Activated CD4-positive, alpha-beta T cell treated with anti-CD3 and anti-CD28 coated beads, Interleukin-2, Interleukin-6, amounts not matched to agents 100 ng/mL and 50 ng/mL, durations not matched to agents 16 hours and 8 hours (primary cell): ENCODE data around the gene TOX2.
"Not testable (repeated sequence)": the region's sequence is repeated elsewhere in the genome, so short reads cannot be mapped to it uniquely, and the experiment has no call there.

Source experiments
- DNase-seq: peaks from one replicate; pipeline ENCODE4 v3.0.0-alpha.2; 2020

The TOX2 gene

GRCh38 chr20:44035924-44036323, 121.3 kb downstream of the TOX2 start:
- no peak for DNase-seq

GRCh38 chr20:44036441-44036840, 121.8 kb downstream of the TOX2 start:
- DNase-seq: no peak

DNA sequence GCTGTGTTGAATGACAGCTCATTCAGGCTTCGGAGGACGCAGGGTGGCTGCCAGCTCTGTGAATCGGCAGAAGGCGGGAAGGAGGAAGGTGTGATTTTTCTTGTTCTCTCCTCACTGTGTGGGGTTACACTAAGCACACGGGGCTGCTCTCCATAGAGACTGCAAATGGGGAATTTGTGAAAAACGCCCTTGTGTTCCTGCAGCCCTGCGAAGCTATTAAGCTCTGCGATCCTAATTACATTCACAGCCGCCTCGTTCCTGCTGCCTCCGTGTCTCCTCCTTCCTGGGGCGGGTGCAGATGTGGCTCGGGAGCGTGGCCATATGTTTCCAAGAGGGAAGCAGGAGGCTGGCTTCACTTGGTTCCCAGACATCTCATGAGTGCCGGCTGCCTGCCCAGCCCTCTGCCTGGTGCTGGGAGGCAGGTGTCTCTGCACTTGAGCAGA, 124.0 kb downstream of the TOX2 start:
- DNase-seq: no peak

DNA sequence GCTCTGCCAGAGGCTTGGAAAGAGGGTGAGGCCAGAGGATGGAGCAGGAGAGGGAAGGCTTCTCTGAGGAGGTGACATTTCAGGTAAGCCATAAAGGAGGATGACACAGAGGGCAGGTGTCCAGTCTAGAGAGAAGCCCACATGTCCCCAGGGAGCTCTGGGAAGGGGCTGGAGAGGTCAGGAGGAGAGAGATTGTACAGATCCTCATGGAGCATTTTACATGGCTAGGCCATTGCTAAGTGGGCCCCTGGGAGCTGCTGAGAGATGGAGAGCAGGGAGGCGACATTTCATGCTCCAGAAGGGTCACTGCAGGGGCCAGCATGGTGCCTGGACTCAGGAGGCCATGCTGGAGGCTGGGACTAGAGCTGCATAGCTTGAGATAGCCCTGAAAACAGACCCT, 124.5 kb downstream of the TOX2 start:
- DNase-seq: no peak

- no peak for DNase-seq
Measured at GRCh38 chr20:44039741-44040140, 125.1 kb downstream of the TOX2 start.

DNA sequence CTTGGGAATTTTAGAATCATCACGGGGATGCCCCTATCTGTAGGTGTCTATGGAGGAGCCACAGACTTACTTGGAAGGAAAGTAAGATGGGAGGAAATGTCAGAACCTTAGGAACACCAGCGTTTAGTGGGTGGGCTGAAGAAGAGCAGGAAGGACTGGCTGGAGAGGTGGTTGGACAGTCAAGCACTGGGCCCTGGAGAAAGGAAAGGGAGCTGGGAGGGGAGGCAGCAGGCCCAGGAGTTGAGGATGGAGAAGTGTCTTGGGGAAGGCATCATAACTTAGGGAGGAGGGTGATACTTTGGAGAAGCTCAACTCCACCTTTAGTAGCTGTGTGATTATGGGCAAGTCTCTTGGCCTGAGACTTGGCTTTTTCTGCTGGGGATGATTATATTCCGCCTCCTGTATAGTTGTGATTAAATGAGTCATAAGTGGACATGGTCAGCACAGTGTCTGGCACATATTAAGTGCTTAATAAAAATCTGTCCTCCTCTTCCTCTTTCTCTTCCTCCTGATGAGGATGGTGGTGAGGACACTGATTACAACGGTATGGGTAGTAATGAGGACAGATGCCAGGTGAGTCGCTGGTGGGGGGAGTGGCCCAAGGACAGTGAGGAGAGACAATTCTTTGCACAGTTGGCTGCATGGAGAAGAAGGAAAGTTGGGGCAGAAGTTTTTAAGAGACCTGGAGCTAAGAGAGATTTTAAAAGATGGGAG, 125.7 kb downstream of the TOX2 start:
- no peak for DNase-seq

DNA sequence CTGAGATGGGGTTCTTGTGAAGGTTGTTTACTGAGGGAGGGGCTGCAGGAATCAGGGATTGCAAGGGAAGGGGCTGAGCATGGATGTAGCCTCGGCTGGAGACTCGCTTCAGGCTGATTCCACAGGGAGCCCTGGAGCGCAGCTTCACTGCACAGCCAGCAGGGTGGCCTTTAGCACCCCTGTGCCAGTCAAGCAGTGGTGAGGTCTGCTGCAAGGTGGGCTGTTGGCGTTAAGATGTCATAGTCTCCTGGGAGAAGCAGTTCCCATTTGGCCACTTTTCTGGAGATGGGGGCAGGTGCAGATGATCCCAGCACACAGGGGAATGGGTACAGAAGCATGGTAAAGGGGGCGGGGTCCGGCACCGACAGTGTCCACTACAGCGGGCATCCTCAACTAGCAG, 126.3 kb downstream of the TOX2 start:
- DNase-seq: no peak

DNA sequence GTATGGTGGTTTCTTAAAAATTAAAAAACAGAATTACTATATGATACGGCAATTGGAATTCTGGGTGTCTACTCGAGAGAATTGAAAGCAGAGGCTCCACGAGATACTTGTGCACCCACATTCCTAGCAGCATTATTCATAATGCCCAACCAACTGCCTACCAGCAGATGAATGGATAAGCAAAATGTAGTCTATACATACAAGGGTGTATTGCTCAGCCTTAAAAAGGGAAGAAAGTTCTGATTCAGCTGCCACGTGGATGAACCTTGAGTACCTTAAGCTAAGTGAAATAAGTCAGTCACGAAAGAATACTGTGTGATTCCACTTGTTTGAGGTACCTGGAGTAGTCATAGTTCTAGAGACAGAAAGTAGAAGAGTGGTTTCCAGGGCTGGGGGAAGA, 130.1 kb downstream of the TOX2 start:
- DNase-seq: not testable (repeated sequence)

DNA sequence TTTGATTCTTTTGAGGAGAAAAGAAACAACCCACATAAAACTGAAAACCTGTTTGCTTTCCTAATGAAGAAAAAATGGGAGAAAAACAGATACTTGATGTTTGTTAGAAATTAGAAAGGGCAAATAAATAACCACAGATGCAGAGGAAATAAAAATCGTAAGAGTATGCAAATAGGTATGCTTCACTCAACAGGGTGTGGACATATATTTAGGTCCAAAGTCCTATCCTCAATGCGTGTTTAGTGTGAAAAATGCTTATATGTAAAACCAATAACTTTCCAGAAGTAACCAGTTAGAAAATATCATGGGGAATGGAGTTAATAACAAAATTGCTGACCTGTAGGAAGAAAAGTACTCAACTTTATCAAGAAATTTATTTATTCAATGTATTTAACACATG, 135.7 kb downstream of the TOX2 start:
- DNase-seq: no peak

- no peak for DNase-seq
Measured at GRCh38 chr20:44050925-44051660, 136.4 kb downstream of the TOX2 start.

DNA sequence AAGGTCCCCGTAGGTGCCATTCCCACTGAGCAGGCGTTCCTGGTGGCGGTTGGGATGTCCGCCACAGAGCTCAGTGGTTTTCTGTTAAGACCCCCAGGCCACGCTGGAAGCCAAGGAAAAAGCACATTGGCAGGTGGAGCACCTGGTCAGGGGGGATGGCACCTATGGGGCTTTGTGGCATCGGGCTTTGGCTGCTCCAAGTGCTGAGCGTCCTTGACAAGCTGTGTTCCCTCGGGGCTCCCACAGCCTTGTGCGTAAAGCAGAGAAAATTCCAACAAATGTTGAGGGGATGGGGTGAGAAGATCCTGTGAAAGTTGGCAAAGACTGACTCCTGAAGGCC, 137.0 kb downstream of the TOX2 start:
- DNase-seq: no peak

- DNase-seq: no peak
Measured at GRCh38 chr20:44052166-44052565, 137.5 kb downstream of the TOX2 start.

DNA sequence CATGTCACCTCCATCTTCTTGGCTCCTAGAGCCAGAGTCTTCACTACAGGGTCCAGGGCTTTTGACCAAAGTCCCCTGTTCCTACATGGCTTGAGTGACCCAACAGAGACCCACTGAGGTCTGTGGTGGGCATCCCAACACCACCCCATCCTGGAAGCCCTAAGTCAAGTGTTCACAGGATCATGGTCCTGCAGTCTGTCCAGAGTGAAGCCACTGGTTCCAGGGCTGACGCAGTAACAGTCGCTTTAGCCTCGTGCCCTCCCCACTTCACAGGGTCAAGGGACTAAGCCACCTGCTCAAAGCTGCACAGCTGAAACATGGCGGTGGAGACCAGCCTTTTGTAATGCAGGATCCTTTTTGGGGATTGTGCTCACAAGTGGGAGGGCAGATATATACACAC, 138.4 kb downstream of the TOX2 start:
- no peak for DNase-seq

DNA sequence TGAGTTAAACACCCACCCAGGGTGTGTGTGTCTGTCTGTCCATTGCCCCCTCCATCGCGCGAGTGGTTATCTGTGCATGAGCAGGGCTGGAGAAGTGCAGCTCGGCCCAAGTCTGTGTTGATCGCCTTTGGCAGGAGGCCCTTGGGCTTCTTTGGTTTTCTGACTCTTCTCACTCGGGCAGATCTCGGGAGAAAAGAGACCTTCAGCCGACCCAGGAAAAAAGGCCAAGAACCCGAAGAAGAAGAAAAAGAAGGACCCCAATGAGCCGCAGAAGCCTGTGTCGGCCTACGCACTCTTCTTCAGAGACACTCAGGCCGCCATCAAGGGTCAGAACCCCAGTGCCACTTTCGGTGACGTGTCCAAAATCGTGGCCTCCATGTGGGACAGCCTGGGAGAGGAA, 139.5 kb downstream of the TOX2 start:
- DNase-seq: no peak

GRCh38 chr20:44054849-44055248, 140.2 kb downstream of the TOX2 start:
- no peak for DNase-seq

GRCh38 chr20:44056010-44056698, 141.5 kb downstream of the TOX2 start:
- peak; percentile 35 for DNase-seq

- DNase-seq: no peak
Measured at GRCh38 chr20:44057698-44058675, 143.3 kb downstream of the TOX2 start.

GRCh38 chr20:44064501-44065400, 150.1 kb downstream of the TOX2 start:
- no peak for DNase-seq

- DNase-seq: no peak
Measured at GRCh38 chr20:44065401-44066340, 151.0 kb downstream of the TOX2 start.
